ENCODE data around the gene MLANA.

DNA sequence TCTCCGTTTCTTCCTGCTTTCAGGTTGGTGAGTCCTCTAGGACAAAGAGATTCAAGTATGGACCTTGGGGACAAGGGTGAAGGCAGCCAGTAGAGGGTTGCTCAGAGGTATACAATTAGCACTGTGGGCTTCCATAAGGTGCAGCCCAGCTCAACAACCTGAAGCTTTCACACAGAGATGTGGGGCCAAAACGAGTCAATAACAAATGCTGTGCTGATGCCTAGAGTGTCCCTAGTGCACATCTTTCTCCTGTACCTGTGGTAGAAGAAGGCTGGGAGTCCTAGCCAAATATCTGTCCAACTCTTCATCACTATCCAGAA, 20.7 kb upstream of the MLANA start:
- TF ChIP-seq CTCF (IDR thresholded peaks at IDR 0.05) (no peak), POLR2A (IDR thresholded peaks at IDR 0.05) (no peak)

All from breast epithelium (tissue), 3 donors.